Hippocampal formation (tissue), 2 donors: ENCODE results near the gene NOS1.

ENCODE experiments used
- DNase-seq, 2 donors: peaks; one replicate each; lab custom pipeline; 2025; lab: John Stamatoyannopoulos, UW

NOS1 gene

GRCh38 chr12:117172168-117172567 is 189.3 kb downstream of the NOS1 start:
- no peak for DNase-seq

- DNase-seq: no peak
Observed at GRCh38 chr12:117171499-117172162, 189.8 kb downstream of the NOS1 start.

GRCh38 chr12:117169548-117169947 is 191.9 kb downstream of the NOS1 start:
- no peak for DNase-seq

GRCh38 chr12:117168976-117169375 is 192.4 kb downstream of the NOS1 start:
- DNase-seq: no peak

GRCh38 chr12:117167769-117168168 is 193.7 kb downstream of the NOS1 start:
- DNase-seq: no peak

GRCh38 chr12:117166107-117166506 is 195.3 kb downstream of the NOS1 start:
- DNase-seq: no peak

GRCh38 chr12:117165342-117165741 is 196.1 kb downstream of the NOS1 start:
- DNase-seq: no peak

- no peak for DNase-seq
Observed at GRCh38 chr12:117162633-117163032, 198.8 kb downstream of the NOS1 start.

- no peak for DNase-seq
Observed at GRCh38 chr12:117162167-117162539, 199.3 kb downstream of the NOS1 start.

GRCh38 chr12:117161460-117162166 is 199.8 kb downstream of the NOS1 start:
- no peak for DNase-seq

GRCh38 chr12:117159674-117160073 is 201.8 kb downstream of the NOS1 start:
- no peak for DNase-seq

GRCh38 chr12:117158911-117159553 is 202.4 kb downstream of the NOS1 start:
- no peak for DNase-seq
